Skeletal muscle satellite cell (primary cell): Measurements from ENCODE around the gene BCR.
A peak's percentile ranks its signal among the peaks of the same experiment; 100 is the strongest.

ENCODE experiments used
- H3K27me3 ChIP-seq: 2 replicates; pipeline ENCODE4 v1.7.0; 2013; ENCODE audit warnings: low read length; ENCODE audit not compliant: control insufficient read depth, insufficient read depth
- H3K36me3 ChIP-seq: 2 replicates; pipeline ENCODE4 v1.7.0; 2013; ENCODE audit warnings: mild to moderate bottlenecking, control low read depth, low read length; ENCODE audit not compliant: insufficient read depth
- H3K4me1 ChIP-seq: 2 replicates; pipeline ENCODE4 v1.7.0; 2013; ENCODE audit warnings: low read length; ENCODE audit not compliant: control insufficient read depth, insufficient read depth
- H3K4me2 ChIP-seq: 2 replicates; pipeline ENCODE4 v1.7.0; 2013; ENCODE audit warnings: mild to moderate bottlenecking, low read length
- H3K4me3 ChIP-seq: 2 replicates; pipeline ENCODE4 v1.7.0; 2013; ENCODE audit warnings: low read length
- H3K9ac ChIP-seq: 2 replicates; pipeline ENCODE4 v1.7.0; 2013; ENCODE audit warnings: mild to moderate bottlenecking, low read depth, low read length, moderate library complexity
- H3K9me3 ChIP-seq: replicated peaks from 2 replicates; pipeline ENCODE4 v1.7.0; 2013; ENCODE audit warnings: mild to moderate bottlenecking, control low read depth, low read length

BCR gene

GRCh38 chr22:23281406-23282088, 101.2 kb downstream of the BCR start:
- H3K4me2 ChIP-seq, result peak overlapping the region; percentile 82
- peaks cover 16% of the 10 kb centered on the region for H3K4me1 ChIP-seq
- H3K27me3 ChIP-seq, result no peaks in the 10 kb centered on the region
- H3K9me3 ChIP-seq, result no peaks in the 10 kb centered on the region
- H3K4me3 ChIP-seq, result peak overlapping the region; percentile 47
- peak overlapping the region; percentile 39 for H3K9ac ChIP-seq
- H3K36me3 ChIP-seq, result peaks cover 23% of the 10 kb centered on the region

- H3K36me3 ChIP-seq, result peaks cover 23% of the 10 kb centered on the region
- peak overlapping the region; percentile 47 for H3K4me3 ChIP-seq
- peaks cover 16% of the 10 kb centered on the region for H3K4me1 ChIP-seq
- peak overlapping the region; percentile 82 for H3K4me2 ChIP-seq
- H3K9ac ChIP-seq, result peak overlapping the region; percentile 39
- no peaks in the 10 kb centered on the region for H3K27me3 ChIP-seq
- H3K9me3 ChIP-seq, result no peaks in the 10 kb centered on the region
Measured at GRCh38 chr22:23282089-23282501, 101.8 kb downstream of the BCR start.

- Histone ChIP-seq H3K4me1 (peaks cover 16% of the 10 kb centered on the region), H3K9ac (no peak overlapping the region), H3K36me3 (peaks cover 23% of the 10 kb centered on the region), H3K4me2 (peak overlapping the region; percentile 82), H3K4me3 (no peak overlapping the region), H3K9me3 (no peaks in the 10 kb centered on the region), H3K27me3 (no peaks in the 10 kb centered on the region)
Measured at GRCh38 chr22:23282516-23282915, 102.2 kb downstream of the BCR start.

- Histone ChIP-seq H3K4me2 (no peak overlapping the region), H3K36me3 (peaks cover 19% of the 10 kb centered on the region), H3K27me3 (no peaks in the 10 kb centered on the region), H3K4me3 (no peak overlapping the region), H3K9me3 (no peaks in the 10 kb centered on the region), H3K9ac (no peak overlapping the region), H3K4me1 (peaks cover 16% of the 10 kb centered on the region)
Measured at GRCh38 chr22:23282986-23283385, 102.7 kb downstream of the BCR start.

GRCh38 chr22:23283591-23284503, 103.5 kb downstream of the BCR start:
- Histone ChIP-seq H3K4me1 (peaks cover 16% of the 10 kb centered on the region), H3K4me3 (no peak overlapping the region), H3K27me3 (no peaks in the 10 kb centered on the region), H3K36me3 (peaks cover 17% of the 10 kb centered on the region), H3K9me3 (no peaks in the 10 kb centered on the region), H3K4me2 (no peak overlapping the region), H3K9ac (no peak overlapping the region)

GRCh38 chr22:23284504-23285033, 104.3 kb downstream of the BCR start:
- no peak overlapping the region for H3K4me3 ChIP-seq
- peaks cover 16% of the 10 kb centered on the region for H3K4me1 ChIP-seq
- no peak overlapping the region for H3K4me2 ChIP-seq
- peaks cover 21% of the 10 kb centered on the region for H3K36me3 ChIP-seq
- no peak overlapping the region for H3K9ac ChIP-seq
- H3K27me3 ChIP-seq, result no peaks in the 10 kb centered on the region
- no peaks in the 10 kb centered on the region for H3K9me3 ChIP-seq

GRCh38 chr22:23285236-23285635, 104.9 kb downstream of the BCR start:
- peaks cover 15% of the 10 kb centered on the region for H3K36me3 ChIP-seq
- H3K4me3 ChIP-seq, result no peak overlapping the region
- no peaks in the 10 kb centered on the region for H3K27me3 ChIP-seq
- peaks cover 16% of the 10 kb centered on the region for H3K4me1 ChIP-seq
- H3K4me2 ChIP-seq, result no peak overlapping the region
- H3K9ac ChIP-seq, result no peak overlapping the region
- H3K9me3 ChIP-seq, result no peaks in the 10 kb centered on the region

GRCh38 chr22:23285734-23286133, 105.4 kb downstream of the BCR start:
- H3K36me3 ChIP-seq, result peaks cover 10% of the 10 kb centered on the region
- H3K9ac ChIP-seq, result no peak overlapping the region
- H3K4me1 ChIP-seq, result peaks cover 16% of the 10 kb centered on the region

GRCh38 chr22:23286296-23286695, 106.0 kb downstream of the BCR start:
- H3K4me3 ChIP-seq, result no peak overlapping the region
- no peaks in the 10 kb centered on the region for H3K9me3 ChIP-seq
- no peaks in the 10 kb centered on the region for H3K27me3 ChIP-seq
- no peak overlapping the region for H3K9ac ChIP-seq
- H3K4me2 ChIP-seq, result no peak overlapping the region
- H3K36me3 ChIP-seq, result peaks cover 12% of the 10 kb centered on the region
- H3K4me1 ChIP-seq, result peaks cover 14% of the 10 kb centered on the region

More at GRCh38 chr22:23285734-23286133, 105.4 kb downstream of the BCR start:
- Histone ChIP-seq H3K4me2 (no peak overlapping the region), H3K9me3 (no peaks in the 10 kb centered on the region), H3K4me3 (no peak overlapping the region), H3K27me3 (no peaks in the 10 kb centered on the region)

- no peak overlapping the region for H3K4me3 ChIP-seq
- no peaks in the 10 kb centered on the region for H3K9me3 ChIP-seq
- H3K9ac ChIP-seq, result no peak overlapping the region
- H3K4me2 ChIP-seq, result no peak overlapping the region
- peaks cover 3% of the 10 kb centered on the region for H3K4me1 ChIP-seq
- no peaks in the 10 kb centered on the region for H3K27me3 ChIP-seq
- H3K36me3 ChIP-seq, result peaks cover 18% of the 10 kb centered on the region
Measured at GRCh38 chr22:23287136-23288095, 107.1 kb downstream of the BCR start.
